Suprapubic skin (tissue), 3 donors: ENCODE data around the gene ZDHHC22.

ENCODE experiments used
- CTCF ChIP-seq, 2 donors: fragments of 200-600 bp in 1 of 2; fragments of 450-650 bp in 1 of 2; sonication (generic) in 1 of 2; IDR thresholded peaks; one replicate each; pipeline ENCODE4 v1.5.1; 2016 to 2019; ENCODE audit warnings: antibody characterized with exemption in 2 of 2, mild to moderate bottlenecking in 1 of 2, moderate library complexity in 1 of 2
- EP300 ChIP-seq: sonication (generic); formaldehyde crosslinking; IDR thresholded peaks from one replicate; pipeline ENCODE4 v1.6.1; 2017; ENCODE audit warnings: antibody characterized with exemption
- POLR2A ChIP-seq, 2 donors: fragments of 450-650 bp; IDR thresholded peaks; one replicate each; pipeline ENCODE4 v1.6.1; 2017; ENCODE audit warnings: antibody characterized with exemption in 2 of 2, mild to moderate bottlenecking in 2 of 2, moderate library complexity in 2 of 2

GRCh38 chr14:77097700-77098528, 43.7 kb downstream of the ZDHHC22 start, which contains the start of gene CIPC:
- TF ChIP-seq CTCF (IDR thresholded peaks at IDR 0.05) (no peak), EP300 (no peak), POLR2A (IDR thresholded peaks at IDR 0.05) (peak; percentile 55 to 88)
